Mammary epithelial cell (primary cell): ENCODE results near the gene TLN1.

Source experiments
- EZH2 ChIP-seq: IDR thresholded peaks from 2 replicates; pipeline ENCODE4 v1.6.1; 2012; ENCODE audit warnings: low read length, inconsistent platforms, borderline replicate concordance
- TF ChIP-seq, protein P1 (sequence below), 2 donors: IDR thresholded peaks in 1 of 2; conservative IDR thresholded peaks in 1 of 2; 2 replicates each; pipeline ENCODE4 v1.5.1; 2011 to 2012; ENCODE audit warnings: inconsistent platforms in 2 of 2, low read length in 2 of 2, mild to moderate bottlenecking in 2 of 2, control low read depth in 1 of 2, low read depth in 1 of 2; ENCODE audit not compliant: insufficient read depth in 1 of 2; ENCODE audit errors: extremely low read depth in 1 of 2

GRCh38 chr9:35771075-35771433, 39.1 kb upstream of the TLN1 start:
- no peak for TF ChIP-seq EZH2
- TF ChIP-seq, protein P1, sequence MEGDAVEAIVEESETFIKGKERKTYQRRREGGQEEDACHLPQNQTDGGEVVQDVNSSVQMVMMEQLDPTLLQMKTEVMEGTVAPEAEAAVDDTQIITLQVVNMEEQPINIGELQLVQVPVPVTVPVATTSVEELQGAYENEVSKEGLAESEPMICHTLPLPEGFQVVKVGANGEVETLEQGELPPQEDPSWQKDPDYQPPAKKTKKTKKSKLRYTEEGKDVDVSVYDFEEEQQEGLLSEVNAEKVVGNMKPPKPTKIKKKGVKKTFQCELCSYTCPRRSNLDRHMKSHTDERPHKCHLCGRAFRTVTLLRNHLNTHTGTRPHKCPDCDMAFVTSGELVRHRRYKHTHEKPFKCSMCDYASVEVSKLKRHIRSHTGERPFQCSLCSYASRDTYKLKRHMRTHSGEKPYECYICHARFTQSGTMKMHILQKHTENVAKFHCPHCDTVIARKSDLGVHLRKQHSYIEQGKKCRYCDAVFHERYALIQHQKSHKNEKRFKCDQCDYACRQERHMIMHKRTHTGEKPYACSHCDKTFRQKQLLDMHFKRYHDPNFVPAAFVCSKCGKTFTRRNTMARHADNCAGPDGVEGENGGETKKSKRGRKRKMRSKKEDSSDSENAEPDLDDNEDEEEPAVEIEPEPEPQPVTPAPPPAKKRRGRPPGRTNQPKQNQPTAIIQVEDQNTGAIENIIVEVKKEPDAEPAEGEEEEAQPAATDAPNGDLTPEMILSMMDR (conservative IDR thresholded peaks at IDR 0.05 in 1 of 2, IDR thresholded peaks at IDR 0.05 in 1 of 2; ENCODE audit: extremely low read depth in 1 of 2, insufficient read depth in 1 of 2, low read depth in 1 of 2, low read length in 2 of 2): no peak
